ENCODE measurements around the gene ZNF518B.

The ZNF518B gene

GRCh38 chr4:10492464-10492863, 35.2 kb upstream of the ZNF518B start:
- TF ChIP-seq CTCF (conservative IDR thresholded peaks at IDR 0.05): no peak
- no peak for TF ChIP-seq ZFX (IDR thresholded peaks at IDR 0.05)
- peak overlapping the region; percentile 85 for H3K27ac ChIP-seq

GRCh38 chr4:10491401-10491800, 34.2 kb upstream of the ZNF518B start:
- TF ChIP-seq CTCF (conservative IDR thresholded peaks at IDR 0.05) (no peak), ZFX (IDR thresholded peaks at IDR 0.05) (no peak)
- peak overlapping the region; percentile 38; the same call in 1 of the 2 replicates for H3K27ac ChIP-seq

GRCh38 chr4:10490996-10491395, 33.8 kb upstream of the ZNF518B start:
- no peak for TF ChIP-seq ZFX (IDR thresholded peaks at IDR 0.05)
- TF ChIP-seq CTCF (conservative IDR thresholded peaks at IDR 0.05): no peak
- H3K27ac ChIP-seq: peak overlapping the region; percentile 38

- no peak overlapping the region for H3K27ac ChIP-seq
- no peak for TF ChIP-seq CTCF (conservative IDR thresholded peaks at IDR 0.05)
- no peak for TF ChIP-seq ZFX (IDR thresholded peaks at IDR 0.05)
Observed at GRCh38 chr4:10482913-10483312, 25.7 kb upstream of the ZNF518B start.

- TF ChIP-seq ZFX (IDR thresholded peaks at IDR 0.05) (no peak), CTCF (conservative IDR thresholded peaks at IDR 0.05) (no peak)
- no peak overlapping the region for H3K27ac ChIP-seq
Observed at GRCh38 chr4:10480616-10481015, 23.4 kb upstream of the ZNF518B start.

GRCh38 chr4:10478621-10479020, 21.4 kb upstream of the ZNF518B start:
- no peak overlapping the region for H3K27ac ChIP-seq
- TF ChIP-seq CTCF (conservative IDR thresholded peaks at IDR 0.05) (no peak), ZFX (IDR thresholded peaks at IDR 0.05) (no peak)

GRCh38 chr4:10470505-10470904, 13.3 kb upstream of the ZNF518B start:
- H3K27ac ChIP-seq: no peak overlapping the region
- no peak for TF ChIP-seq CTCF (conservative IDR thresholded peaks at IDR 0.05)
- TF ChIP-seq ZFX (IDR thresholded peaks at IDR 0.05): no peak

All from C4-2B (cell line).